Naive thymus-derived CD4-positive, alpha-beta T cell (primary cell): Measurements from ENCODE around the gene TAC4. TPM values are rescaled to one million over a fixed set of nuclear protein-coding genes. Genes with fewer than 3 reads are reported as not detected.
A peak's percentile ranks its signal among the peaks of the same experiment; 100 is the strongest.

Source experiments
- ATAC-seq: fragments of 150-1000 bp; cut with Tn5 transposase; 2 replicates; pipeline ENCODE4 v1.10.0; 2021; ENCODE audit warnings: mild to moderate bottlenecking, moderate library complexity
- CTCF ChIA-PET: fragments of 350-600 bp; sonication (Branson Sonifier 250); formaldehyde crosslinking; loops from one replicate; lab custom pipeline; 2021; ENCODE audit warnings: antibody characterized with exemption; lab: Charles Lee
- POLR2A ChIA-PET: fragments of 350-600 bp; sonication (Branson Sonifier 250); formaldehyde crosslinking; loops from one replicate; lab custom pipeline; 2021; ENCODE audit warnings: antibody characterized with exemption, inconsistent platforms; lab: Charles Lee
- DNase-seq, 9 donors: peaks; one replicate each; pipeline versions ENCODE4 v3.0.0 to v3.0.0-alpha.2; 2020 to 2022; ENCODE audit warnings: mixed read lengths in 1 of 9
- H3K27ac ChIP-seq: one replicate; pipeline ENCODE4 v1.7.0; 2013; ENCODE audit warnings: mild to moderate bottlenecking, low read depth, low read length, moderate library complexity
- H3K27me3 ChIP-seq, 2 donors: one replicate each; pipeline ENCODE4 v1.7.0; 2013; ENCODE audit warnings: low read length in 2 of 2, mild to moderate bottlenecking in 2 of 2, moderate library complexity in 2 of 2; ENCODE audit not compliant: control insufficient read depth in 2 of 2, insufficient read depth in 2 of 2
- H3K36me3 ChIP-seq, 3 experiments: 1 replicate in 2 of 3; 2 replicates in 1 of 3; pipeline ENCODE4 v1.7.0; 2013; ENCODE audit warnings: low read length in 3 of 3, mild to moderate bottlenecking in 3 of 3, moderate library complexity in 1 of 3; ENCODE audit not compliant: insufficient read depth in 3 of 3, control insufficient read depth in 2 of 3
- H3K4me1 ChIP-seq, 2 donors: one replicate each; pipeline ENCODE4 v1.7.0; 2013; ENCODE audit warnings: low read length in 2 of 2, mild to moderate bottlenecking in 2 of 2, moderate library complexity in 1 of 2; ENCODE audit not compliant: control insufficient read depth in 2 of 2, insufficient read depth in 2 of 2
- H3K4me3 ChIP-seq: 2 replicates; pipeline ENCODE4 v1.7.0; 2013; ENCODE audit warnings: mild to moderate bottlenecking, low read length
- H3K9me3 ChIP-seq, 3 experiments: 1 replicate in 2 of 3; 2 replicates in 1 of 3; pipeline ENCODE4 v1.7.0; 2013; ENCODE audit warnings: low read length in 3 of 3; ENCODE audit not compliant: control insufficient read depth in 2 of 3
- H3K27ac Mint-ChIP-seq, 9 donors: one replicate each; pipeline ENCODE4 v1.8.0; 2020 to 2022; ENCODE audit warnings: mixed read lengths in 9 of 9, mild to moderate bottlenecking in 8 of 9, moderate library complexity in 5 of 9, inconsistent platforms in 2 of 9
- H3K27me3 Mint-ChIP-seq, 5 donors: one replicate each; pipeline ENCODE4 v1.8.0; 2021 to 2022; ENCODE audit warnings: mixed read lengths in 5 of 5, mild to moderate bottlenecking in 1 of 5
- H3K36me3 Mint-ChIP-seq, 5 donors: one replicate each; pipeline ENCODE4 v1.8.0; 2020 to 2022; ENCODE audit warnings: mixed read lengths in 5 of 5, mild to moderate bottlenecking in 3 of 5, inconsistent platforms in 1 of 5
- H3K4me1 Mint-ChIP-seq, 7 donors: one replicate each; pipeline ENCODE4 v1.8.0; 2020 to 2022; ENCODE audit warnings: mixed read lengths in 7 of 7, mild to moderate bottlenecking in 3 of 7, inconsistent platforms in 1 of 7
- H3K4me3 Mint-ChIP-seq, 10 donors: one replicate each; pipeline ENCODE4 v1.8.0; 2020 to 2022; ENCODE audit warnings: mild to moderate bottlenecking in 10 of 10, mixed read lengths in 10 of 10, moderate library complexity in 6 of 10, inconsistent platforms in 2 of 10
- H3K9me3 Mint-ChIP-seq, 11 donors: one replicate each; pipeline ENCODE4 v1.8.0; 2020 to 2022; ENCODE audit warnings: mixed read lengths in 11 of 11, mild to moderate bottlenecking in 4 of 11, inconsistent platforms in 1 of 11, moderate library complexity in 1 of 11
- intact Hi-C, 2 donors: fragments of 100-400 bp; cut with micrococcal nuclease; formaldehyde crosslinking; loops; one replicate each; pipeline ENCODE4 v1.15.1; 2023
- polyA plus RNA-seq, 2 donors: library from polyadenylated mRNA; unstranded; fragments of 300-500 nt; fragmentation: Illumina TruSeq; gene quantifications; one replicate each; pipeline ENCODE4 v1.2.3, GENCODE V29; 2021
- total RNA-seq, 6 experiments: library from RNA in 5 of 6; stranded (reverse) in 5 of 6; gene quantifications; 1 replicate in 5 of 6; 2 replicates in 1 of 6; pipeline ENCODE4 v1.2.3 and lab custom pipeline; 2021 to 2026

TAC4 gene
- total and polyA plus RNA-seq, 7 experiments from 2014 or later = not detected

DNA sequence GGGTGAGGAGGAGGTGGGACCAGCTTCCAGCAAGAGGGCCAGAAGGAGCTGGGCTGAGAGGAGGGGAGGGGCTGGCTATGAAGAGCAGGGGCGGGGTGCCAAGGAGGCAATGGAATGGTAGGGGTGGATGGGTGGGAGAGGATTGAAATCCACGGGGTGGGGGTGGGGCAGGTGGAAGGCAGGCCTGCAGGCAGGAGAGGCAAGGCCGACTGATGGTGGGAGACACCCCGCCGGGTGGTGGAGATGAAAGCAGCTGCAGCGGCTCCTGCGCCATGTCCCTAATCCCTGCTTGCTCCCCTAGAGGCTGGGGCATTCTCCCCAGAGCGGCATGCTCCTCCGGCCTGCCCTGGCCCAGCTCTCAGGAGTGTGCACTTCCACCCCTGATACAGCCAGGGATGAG is 27.8 kb upstream of the TAC4 start:
- CTCF ChIA-PET = interaction anchor here (0.6 to 3.3 kb wide), 4 partner anchors 80 to 582 kb away, joined by 3 to 28 read pairs (median 4); no protein-coding TSS in a partner anchor

DNA sequence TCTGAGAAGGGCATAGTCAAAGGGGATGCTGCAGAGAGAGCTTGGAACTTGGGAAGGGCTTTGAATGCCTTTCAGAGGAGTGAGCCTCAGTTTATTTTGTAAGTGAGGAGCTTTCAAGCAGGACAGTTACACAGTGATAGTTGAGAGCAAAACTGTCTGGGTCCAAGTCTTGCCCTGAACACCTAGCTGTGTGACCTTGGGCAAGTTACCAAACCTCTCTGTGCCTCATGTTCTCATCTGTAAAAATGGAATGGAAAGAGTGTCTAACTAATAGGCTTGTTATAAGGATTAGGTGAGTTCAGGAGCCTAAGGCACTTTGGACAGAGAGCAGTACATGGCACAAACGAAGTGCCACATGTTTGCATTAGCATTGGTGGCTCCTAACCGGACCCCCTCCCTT is 27.0 kb upstream of the TAC4 start:
- no peak overlapping the region for H3K4me3 Mint-ChIP-seq
- H3K4me1 Mint-ChIP-seq = peaks cover 14 to 27% (median 20%) of the 10 kb centered on the region in 7 donors
- no peak for DNase-seq
- H3K27ac ChIP-seq = no peak overlapping the region
- H3K27me3 ChIP-seq = no peaks in the 10 kb centered on the region
- H3K36me3 Mint-ChIP-seq = no peaks in the 10 kb centered on the region
- ATAC-seq = no peak
- H3K27ac Mint-ChIP-seq = peak overlapping the region in 1 of 9 donors; percentile 28
- peaks cover 0 to 22% of the 10 kb centered on the region in 2 donors for H3K4me1 ChIP-seq
- ChIA-PET POLR2A (no interaction called here), CTCF (no interaction called here)
- intact Hi-C loops = no loop called here
- H3K27me3 Mint-ChIP-seq = peaks cover 6 to 24% (median 15%) of the 10 kb centered on the region in 5 donors
- no peaks in the 10 kb centered on the region for H3K9me3 Mint-ChIP-seq
- no peaks in the 10 kb centered on the region for H3K9me3 ChIP-seq
- no peaks in the 10 kb centered on the region for H3K36me3 ChIP-seq
- no peak overlapping the region for H3K4me3 ChIP-seq

More for the DNA sequence above, 27.8 kb upstream of the TAC4 start:
- H3K27me3 Mint-ChIP-seq = peaks cover 11 to 25% (median 20%) of the 10 kb centered on the region in 5 donors
- Histone ChIP-seq H3K9me3 (no peaks in the 10 kb centered on the region), H3K4me1 (peaks cover 2 to 27% of the 10 kb centered on the region in 2 donors), H3K36me3 (no peaks in the 10 kb centered on the region), H3K27me3 (peaks cover under 1% of the 10 kb centered on the region in 2 donors), H3K27ac (no peak overlapping the region), H3K4me3 (no peak overlapping the region)
- peaks cover 16 to 28% (median 20%) of the 10 kb centered on the region in 7 donors for H3K4me1 Mint-ChIP-seq
- intact Hi-C loops = no loop called here
- H3K4me3 Mint-ChIP-seq = no peak overlapping the region
- ATAC-seq = no peak
- DNase-seq = no peak
- POLR2A ChIA-PET = interaction anchor here (0.5 to 0.9 kb wide), 3 partner anchors 20 to 209 kb away, joined by 4 to 5 read pairs (median 4); no protein-coding TSS in a partner anchor
- no peaks in the 10 kb centered on the region for H3K36me3 Mint-ChIP-seq
- H3K9me3 Mint-ChIP-seq = no peaks in the 10 kb centered on the region
- no peak overlapping the region for H3K27ac Mint-ChIP-seq

DNA sequence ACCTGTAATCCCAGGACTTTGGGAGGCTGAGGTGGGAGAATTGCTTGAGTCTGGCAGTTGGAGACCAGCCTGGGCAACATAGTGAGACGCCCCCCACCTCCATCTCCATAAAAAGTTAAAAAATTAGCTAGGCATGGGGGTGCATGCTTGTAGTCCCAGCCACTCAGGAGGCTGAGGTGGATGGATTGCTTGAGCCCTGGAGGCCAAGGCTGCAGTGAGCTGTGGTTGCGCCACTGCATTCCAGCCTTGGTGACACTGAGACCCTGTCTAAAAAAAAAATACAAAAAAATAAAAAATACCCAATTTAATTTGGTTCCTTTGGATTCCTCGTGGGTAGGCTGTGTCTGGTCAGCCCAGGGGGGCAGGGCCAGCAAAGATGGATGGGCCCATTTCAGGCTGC is 26.1 kb upstream of the TAC4 start:
- Histone ChIP-seq H3K27ac (no peak overlapping the region), H3K9me3 (no peaks in the 10 kb centered on the region), H3K36me3 (no peaks in the 10 kb centered on the region), H3K4me3 (no peak overlapping the region), H3K4me1 (peaks cover 0 to 22% of the 10 kb centered on the region in 2 donors), H3K27me3 (no peaks in the 10 kb centered on the region)
- peaks cover 2 to 15% (median 7%) of the 10 kb centered on the region in 5 donors for H3K27me3 Mint-ChIP-seq
- ChIA-PET CTCF (interaction anchor here (0.6 to 1.3 kb wide), 3 partner anchors 87 to 198 kb away, joined by 3 to 5 read pairs (median 3); no protein-coding TSS in a partner anchor), POLR2A (interaction anchor here (0.7 kb wide), 1 partner anchor 119 kb away, joined by 3 read pairs; no protein-coding TSS in a partner anchor)
- H3K4me1 Mint-ChIP-seq = peaks cover 14 to 25% (median 23%) of the 10 kb centered on the region in 7 donors
- H3K9me3 Mint-ChIP-seq = no peaks in the 10 kb centered on the region
- H3K4me3 Mint-ChIP-seq = peak overlapping the region in 5 of 10 donors; percentile 21 to 70 (median 54)
- H3K27ac Mint-ChIP-seq = no peak overlapping the region
- H3K36me3 Mint-ChIP-seq = peaks cover 0 to under 1% (median 0%) of the 10 kb centered on the region in 5 donors
- intact Hi-C loops = no loop called here
- ATAC-seq (no peak), DNase-seq (no peak)

DNA sequence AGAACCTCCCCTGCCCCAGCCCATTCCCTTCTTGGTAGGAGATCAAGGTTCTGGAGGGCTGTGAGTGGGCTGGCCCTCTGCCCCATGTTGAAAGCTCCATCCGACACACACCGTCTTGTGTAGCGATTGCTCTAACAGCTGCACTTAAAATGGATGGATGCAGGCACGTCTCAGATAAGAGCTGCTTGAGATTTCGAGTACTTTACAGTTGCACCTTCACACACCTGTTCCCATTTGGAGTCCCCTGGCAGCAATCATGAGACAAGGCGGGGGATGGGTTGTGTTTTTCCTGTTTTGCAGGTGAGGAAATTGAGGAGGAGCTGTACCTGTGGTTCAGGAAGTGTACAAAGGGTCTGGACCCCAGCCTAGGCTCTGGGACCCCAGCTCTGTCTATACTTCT is 25.6 kb upstream of the TAC4 start:
- Mint-ChIP-seq H3K27me3 (peaks cover 0 to 16% (median 5%) of the 10 kb centered on the region in 5 donors), H3K9me3 (no peaks in the 10 kb centered on the region), H3K4me1 (peaks cover 14 to 27% (median 23%) of the 10 kb centered on the region in 7 donors), H3K36me3 (peaks cover 0 to 4% (median 0%) of the 10 kb centered on the region in 5 donors), H3K27ac (peak overlapping the region in 6 of 9 donors; percentile 13 to 68 (median 38)), H3K4me3 (peak overlapping the region in 9 of 10 donors; percentile 21 to 70 (median 54))
- Histone ChIP-seq H3K27ac (no peak overlapping the region), H3K4me3 (no peak overlapping the region), H3K36me3 (no peaks in the 10 kb centered on the region), H3K9me3 (no peaks in the 10 kb centered on the region), H3K4me1 (peaks cover 0 to 22% of the 10 kb centered on the region in 2 donors), H3K27me3 (no peaks in the 10 kb centered on the region)
- POLR2A ChIA-PET = interaction anchor here (0.7 kb wide), 1 partner anchor 120 kb away, joined by 3 read pairs; no protein-coding TSS in a partner anchor
- ATAC-seq = no peak
- CTCF ChIA-PET = interaction anchor here (0.6 to 1.3 kb wide), 4 partner anchors 86 to 197 kb away, joined by 3 to 5 read pairs (median 3); no protein-coding TSS in a partner anchor
- no peak for DNase-seq
- intact Hi-C loops = no loop called here

DNA sequence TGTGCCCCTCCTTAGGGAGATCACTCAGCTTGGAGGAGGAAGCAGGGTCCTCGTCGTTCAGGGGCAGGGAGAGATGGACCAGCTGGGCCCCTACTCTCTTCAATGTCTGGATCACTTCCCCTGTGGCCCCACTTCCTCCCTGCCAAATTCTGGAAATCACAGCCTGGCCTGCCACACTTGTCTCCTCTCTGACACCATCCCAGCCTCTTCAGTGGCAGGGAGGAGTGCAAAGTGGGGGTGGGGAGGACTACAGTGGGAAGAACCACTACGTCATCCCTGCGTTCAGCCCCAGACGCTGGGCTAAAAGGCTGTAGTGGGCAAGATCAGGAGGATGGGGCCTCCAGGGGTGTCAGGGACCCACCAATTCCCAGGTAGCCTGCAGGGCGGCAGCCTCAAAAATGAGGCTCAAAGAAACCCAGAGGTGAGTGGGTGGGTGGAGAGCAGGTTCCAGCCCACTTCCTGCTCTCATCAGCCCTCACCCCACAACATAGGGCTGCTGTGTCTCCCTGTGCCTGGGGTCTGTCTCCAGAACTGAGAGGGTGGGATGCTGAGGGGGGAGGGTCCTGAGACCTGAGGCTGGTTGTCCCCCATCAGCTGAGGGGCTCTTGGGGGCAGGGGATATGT is 25.0 kb upstream of the TAC4 start:
- ChIA-PET POLR2A (no interaction called here), CTCF (interaction anchor here (0.7 to 1.3 kb wide), 3 partner anchors 86 to 126 kb away, joined by 3 to 5 read pairs (median 3); no protein-coding TSS in a partner anchor)
- peaks cover 0 to 4% (median 0%) of the 10 kb centered on the region in 5 donors for H3K36me3 Mint-ChIP-seq
- ATAC-seq (peak; percentile 48), DNase-seq (peak in 5 of 9 donors; percentile 19 to 36 (median 33))
- Histone ChIP-seq H3K27ac (no peak overlapping the region), H3K36me3 (no peaks in the 10 kb centered on the region), H3K4me3 (no peak overlapping the region), H3K4me1 (peaks cover 0 to 22% of the 10 kb centered on the region in 2 donors), H3K9me3 (no peaks in the 10 kb centered on the region), H3K27me3 (no peaks in the 10 kb centered on the region)
- peaks cover 14 to 29% (median 23%) of the 10 kb centered on the region in 7 donors for H3K4me1 Mint-ChIP-seq
- H3K4me3 Mint-ChIP-seq = peak overlapping the region in 9 of 10 donors; percentile 46 to 71 (median 54)
- H3K27me3 Mint-ChIP-seq = peaks cover 0 to 14% (median 2%) of the 10 kb centered on the region in 5 donors
- H3K27ac Mint-ChIP-seq = peak overlapping the region in 8 of 9 donors; percentile 19 to 84 (median 60)
- H3K9me3 Mint-ChIP-seq = no peaks in the 10 kb centered on the region
- intact Hi-C loops = no loop called here

DNA sequence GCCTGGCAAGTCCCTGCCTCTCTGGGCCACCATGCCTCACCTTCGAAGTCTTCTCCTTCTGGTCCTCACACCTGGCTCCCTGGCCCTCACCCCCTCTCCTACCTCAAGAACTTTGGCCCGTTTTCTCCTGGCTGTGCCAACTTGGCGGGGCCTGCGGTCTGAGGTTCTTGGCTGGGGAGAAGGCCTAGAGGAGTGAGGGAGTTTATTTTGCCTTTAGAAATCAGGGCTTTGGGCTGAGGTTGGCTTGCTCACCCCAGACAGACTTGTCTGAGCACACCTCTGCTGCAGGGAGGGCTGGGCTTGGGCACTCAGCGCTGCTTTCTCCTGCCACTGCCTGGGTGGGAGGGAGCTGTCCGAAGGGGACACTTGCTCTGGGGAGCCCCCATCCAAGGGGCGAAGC is 23.3 kb upstream of the TAC4 start:
- Histone ChIP-seq H3K36me3 (no peaks in the 10 kb centered on the region), H3K9me3 (no peaks in the 10 kb centered on the region), H3K27ac (no peak overlapping the region), H3K4me3 (no peak overlapping the region), H3K27me3 (no peaks in the 10 kb centered on the region), H3K4me1 (peaks cover 0 to 22% of the 10 kb centered on the region in 2 donors)
- H3K27me3 Mint-ChIP-seq = peaks cover 0 to 8% (median 0%) of the 10 kb centered on the region in 5 donors
- ChIA-PET CTCF (interaction anchor here (0.6 to 1.1 kb wide), 3 partner anchors 126 to 135 kb away, joined by 3 to 5 read pairs (median 3); no protein-coding TSS in a partner anchor), POLR2A (no interaction called here)
- DNase-seq = no peak
- H3K4me1 Mint-ChIP-seq = peaks cover 14 to 32% (median 23%) of the 10 kb centered on the region in 7 donors
- no peak overlapping the region for H3K27ac Mint-ChIP-seq
- peaks cover 0 to 4% (median 0%) of the 10 kb centered on the region in 5 donors for H3K36me3 Mint-ChIP-seq
- no peak overlapping the region for H3K4me3 Mint-ChIP-seq
- intact Hi-C loops = no loop called here
- ATAC-seq = no peak
- H3K9me3 Mint-ChIP-seq = no peaks in the 10 kb centered on the region
